Erythroblast (primary cell): ENCODE data around the gene SPATA17.
"Not testable (repeated sequence)": the region's sequence is repeated elsewhere in the genome, so short reads cannot be mapped to it uniquely, and the experiment has no call there.

Source experiments
- DNase-seq, 2 experiments: peaks; one replicate each; lab custom pipeline; 2025; lab: John Stamatoyannopoulos, UW
- GATA1 ChIP-seq: IDR thresholded peaks from 2 replicates; pipeline ENCODE4 v1.6.1; 2011; ENCODE audit warnings: low read depth, mild to moderate bottlenecking, control low read depth, low read length, moderate library complexity
- POLR2A ChIP-seq: IDR thresholded peaks from 2 replicates; pipeline ENCODE4 v1.6.1; 2011; ENCODE audit warnings: mild to moderate bottlenecking, low read length

SPATA17 gene

DNA sequence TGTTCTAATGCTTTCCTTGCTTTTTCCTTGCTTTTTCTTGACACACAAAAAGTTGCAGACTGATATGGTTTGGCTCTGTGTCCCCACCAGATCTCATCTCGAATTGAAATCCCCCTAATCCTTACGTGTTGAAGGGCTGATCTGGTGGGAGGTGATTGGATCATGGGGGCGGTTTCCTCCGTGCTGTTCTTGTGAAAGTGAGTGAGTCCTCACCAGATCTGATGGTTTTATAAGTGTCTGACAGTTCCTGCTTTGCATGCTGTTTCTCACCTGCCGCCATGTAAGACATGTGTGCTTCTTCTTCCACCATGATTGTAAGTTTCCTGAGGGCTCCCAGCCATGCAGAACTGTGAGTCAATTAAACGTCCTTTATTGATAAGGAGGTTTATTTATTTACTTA, 11.3 kb downstream of the SPATA17 start:
- TF ChIP-seq POLR2A (no peak), GATA1 (no peak)
- no peak for DNase-seq

- no peak for TF ChIP-seq POLR2A
- no peak for TF ChIP-seq GATA1
- DNase-seq, result no peak
Measured at GRCh38 chr1:217647791-217648190, 16.6 kb downstream of the SPATA17 start.

GRCh38 chr1:217650674-217651073, 19.5 kb downstream of the SPATA17 start:
- DNase-seq, result no peak
- TF ChIP-seq GATA1 (no peak), POLR2A (no peak)

GRCh38 chr1:217660353-217661062, 29.4 kb downstream of the SPATA17 start:
- TF ChIP-seq GATA1 (no peak), POLR2A (no peak)
- DNase-seq, result peak; percentile 5 to 13

GRCh38 chr1:217661407-217661806, 30.3 kb downstream of the SPATA17 start:
- TF ChIP-seq GATA1, result no peak
- no peak for TF ChIP-seq POLR2A
- DNase-seq, result no peak

DNA sequence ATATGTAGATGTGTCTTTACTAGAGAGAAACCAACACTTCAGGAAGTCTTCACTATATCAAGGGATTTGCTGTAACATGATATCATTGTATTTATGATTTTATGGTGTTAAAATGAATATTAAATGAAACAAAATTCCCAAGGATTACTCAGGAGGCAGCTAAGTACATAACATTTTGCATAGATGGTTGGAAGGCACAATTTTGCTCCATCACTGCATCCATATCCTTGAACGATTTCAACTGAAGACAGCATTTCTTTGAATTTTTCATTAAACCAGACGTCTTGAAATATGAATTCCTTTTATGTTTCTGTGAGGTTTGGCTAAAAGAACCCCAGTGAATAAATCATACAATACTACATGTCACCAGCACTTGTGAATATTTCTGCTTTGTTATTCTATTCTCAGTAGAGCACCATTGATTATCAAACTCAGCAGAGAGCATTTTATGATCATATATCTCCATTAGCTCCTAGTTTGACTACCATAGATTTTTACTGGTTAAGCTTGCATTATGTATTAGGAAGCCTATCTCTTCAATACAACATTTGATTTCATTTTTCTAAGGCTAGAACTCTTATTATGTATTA, 37.3 kb downstream of the SPATA17 start:
- TF ChIP-seq GATA1, result no peak
- DNase-seq, result no peak

DNA sequence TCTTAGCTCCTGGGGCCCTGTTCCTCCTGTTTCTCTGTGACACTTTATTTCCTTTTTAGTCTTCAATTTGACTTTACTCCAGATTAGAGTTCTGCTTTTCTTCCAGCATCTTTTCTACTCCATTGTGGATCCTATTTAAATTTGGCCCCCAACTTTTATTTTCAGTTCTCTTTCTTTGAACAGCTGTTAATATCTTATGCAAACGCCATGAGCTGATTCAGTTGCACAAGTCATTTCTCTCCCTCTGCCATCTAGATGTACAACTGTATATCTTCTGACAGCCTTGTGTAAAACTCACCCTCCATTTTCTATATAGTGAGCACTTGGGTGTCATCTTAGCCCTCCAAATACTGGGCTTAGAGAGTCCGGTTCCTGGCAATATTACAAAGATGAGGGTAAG, 42.2 kb downstream of the SPATA17 start:
- DNase-seq, result no peak
- TF ChIP-seq POLR2A, result no peak
- no peak for TF ChIP-seq GATA1

- TF ChIP-seq POLR2A, result no peak
- no peak for TF ChIP-seq GATA1
- no peak for DNase-seq
Measured at GRCh38 chr1:217674028-217674729, 43.0 kb downstream of the SPATA17 start.

DNA sequence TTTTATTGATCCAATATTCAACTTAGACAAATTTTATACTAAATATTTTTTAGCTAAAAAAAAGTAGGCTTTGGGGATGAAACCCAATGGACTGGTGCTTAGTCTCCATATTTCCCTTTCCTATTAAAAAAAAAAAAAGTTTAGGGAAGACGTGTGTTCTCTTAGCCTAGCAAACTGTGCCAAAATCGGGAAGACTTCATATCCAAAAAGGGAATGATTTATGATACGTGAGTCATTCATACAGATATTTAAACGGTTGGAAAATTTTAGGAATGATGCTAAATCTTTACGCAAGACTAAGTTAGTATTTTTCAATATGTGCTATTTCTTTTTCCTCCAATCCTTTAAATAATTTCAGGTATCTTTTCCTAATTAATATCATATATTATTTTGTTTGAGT, 50.7 kb downstream of the SPATA17 start:
- TF ChIP-seq POLR2A, result no peak
- TF ChIP-seq GATA1, result no peak
- no peak for DNase-seq

- DNase-seq, result no peak
- TF ChIP-seq GATA1, result no peak
- no peak for TF ChIP-seq POLR2A
Measured at GRCh38 chr1:217687511-217687910, 56.4 kb downstream of the SPATA17 start.

DNA sequence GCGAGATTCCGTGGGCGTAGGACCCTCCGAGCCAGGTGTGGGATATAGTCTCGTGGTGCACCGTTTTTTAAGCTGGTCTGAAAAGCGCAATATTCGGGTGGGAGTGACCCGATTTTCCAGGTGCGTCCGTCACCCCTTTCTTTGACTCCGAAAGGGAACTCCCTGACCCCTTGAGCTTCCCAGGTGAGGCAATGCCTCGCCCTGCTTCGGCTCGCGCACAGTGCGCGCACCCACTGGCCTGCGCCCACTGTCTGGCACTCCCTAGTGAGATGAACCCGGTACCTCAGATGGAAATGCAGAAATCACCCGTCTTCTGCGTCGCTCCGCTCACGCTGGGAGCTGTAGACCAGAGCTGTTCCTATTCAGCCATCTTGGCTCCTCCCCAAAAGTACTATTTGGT, 65.0 kb downstream of the SPATA17 start:
- DNase-seq, result not testable (repeated sequence)

- no peak for DNase-seq
- TF ChIP-seq GATA1, result no peak
Measured at GRCh38 chr1:217703326-217703725, 72.2 kb downstream of the SPATA17 start.

- no peak for DNase-seq
- TF ChIP-seq POLR2A, result no peak
- TF ChIP-seq GATA1, result no peak
Measured at GRCh38 chr1:217712925-217713597, 81.9 kb downstream of the SPATA17 start.

DNA sequence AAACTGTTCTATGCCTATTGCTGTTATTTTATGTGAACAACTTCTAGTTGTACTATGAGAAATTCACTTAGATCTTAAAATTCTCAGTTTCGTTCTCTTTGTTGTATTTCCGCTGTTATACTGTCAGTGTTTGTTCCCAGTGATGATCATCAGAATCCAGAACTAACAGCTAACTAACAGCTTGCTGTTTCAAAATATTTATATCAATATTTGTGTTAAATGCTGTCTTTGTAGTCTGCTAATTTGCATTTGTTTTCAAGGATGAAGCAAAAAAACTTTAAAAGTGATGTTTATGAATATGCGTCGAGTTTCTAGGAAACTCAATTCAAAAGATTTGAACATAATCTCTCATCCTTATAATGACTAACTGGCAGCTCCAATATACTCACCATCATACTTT, 84.5 kb downstream of the SPATA17 start:
- DNase-seq, result no peak
- TF ChIP-seq POLR2A (no peak), GATA1 (no peak)

DNA sequence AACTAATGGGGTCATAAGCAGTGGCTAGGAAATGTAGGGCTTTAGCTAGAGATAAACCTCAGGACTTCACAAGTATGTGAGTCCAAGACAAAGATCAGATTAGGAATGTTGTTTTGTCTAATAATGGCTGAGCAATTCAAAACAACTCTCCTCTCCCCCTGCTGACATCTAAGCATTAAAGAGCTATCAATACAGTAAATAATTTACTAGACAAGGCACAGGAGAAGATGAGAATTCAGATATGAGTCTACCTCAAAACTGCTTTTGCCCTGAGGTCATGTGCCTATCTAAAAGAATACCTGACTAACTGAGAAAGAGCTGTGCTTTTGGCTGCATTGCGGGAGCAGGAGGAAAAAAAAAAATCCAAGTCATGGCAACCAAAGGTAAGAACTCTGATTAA, 86.8 kb downstream of the SPATA17 start:
- TF ChIP-seq POLR2A (no peak), GATA1 (no peak)
- no peak for DNase-seq

DNA sequence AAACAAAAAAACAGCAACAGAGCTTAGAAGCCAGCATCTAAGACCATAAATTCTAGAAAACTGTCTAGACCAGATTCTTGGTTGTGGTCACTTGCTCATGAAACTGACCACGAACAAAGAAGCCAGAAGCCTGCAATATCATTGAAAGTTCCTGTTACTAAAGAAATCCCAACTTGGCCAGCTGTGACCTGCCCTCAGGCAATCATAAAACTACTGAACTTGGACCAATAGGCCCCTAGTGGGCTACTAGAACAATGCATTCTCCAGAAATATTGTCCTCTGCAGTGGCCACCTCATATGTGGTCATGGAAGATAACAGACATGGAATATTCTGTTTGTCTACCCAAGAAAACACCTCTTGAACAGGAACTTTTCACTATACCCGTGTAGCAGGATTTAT, 87.7 kb downstream of the SPATA17 start:
- TF ChIP-seq GATA1 (no peak), POLR2A (no peak)
- DNase-seq, result no peak
